MCF 10A (cell line): ENCODE measurements around the gene REXO1. TPM values are rescaled to one million over a fixed set of nuclear protein-coding genes. Genes with fewer than 3 reads are reported as not detected.

ENCODE experiments used
- BruUV-seq: library from RNA; stranded (reverse); fragments of 400-500 nt; replicated peaks from 2 replicates; lab custom pipeline; 2021; lab: Mats Ljungman, UMichigan
- CTCF ChIA-PET: fragments of 300-600 bp; sonication (Branson Sonifier 250); formaldehyde crosslinking; extraction: SDS; loops from one replicate; lab custom pipeline; 2021; ENCODE audit warnings: antibody characterized with exemption, inconsistent platforms; lab: Yijun Ruan, JAX
- POLR2A ChIA-PET: fragments of 300-600, 350-650 bp; sonication (Branson Sonifier 250); formaldehyde crosslinking; extraction: SDS; loops from one replicate; lab custom pipeline; 2020; ENCODE audit warnings: antibody characterized with exemption, inconsistent platforms; lab: Yijun Ruan, JAX
- DNase-seq: peaks from one replicate; pipeline ENCODE4 v3.0.0-alpha.2; 2018; ENCODE audit not compliant: unreplicated experiment
- H3K27ac Mint-ChIP-seq: one replicate; pipeline ENCODE4 v1.8.0; 2022; ENCODE audit warnings: mild to moderate bottlenecking, low read depth, mixed read lengths; ENCODE audit not compliant: unreplicated experiment
- H3K27me3 Mint-ChIP-seq: one replicate; pipeline ENCODE4 v1.8.0; 2022; ENCODE audit warnings: mixed read lengths; ENCODE audit not compliant: insufficient read depth, unreplicated experiment
- H3K36me3 Mint-ChIP-seq: one replicate; pipeline ENCODE4 v1.8.0; 2022; ENCODE audit warnings: mild to moderate bottlenecking, moderate library complexity, mixed read lengths; ENCODE audit not compliant: insufficient read depth, unreplicated experiment
- H3K4me1 Mint-ChIP-seq: one replicate; pipeline ENCODE4 v1.8.0; 2022; ENCODE audit warnings: mixed read lengths; ENCODE audit not compliant: insufficient read depth, unreplicated experiment
- H3K4me3 Mint-ChIP-seq: one replicate; pipeline ENCODE4 v1.8.0; 2022; ENCODE audit warnings: mild to moderate bottlenecking, moderate library complexity, mixed read lengths; ENCODE audit not compliant: unreplicated experiment
- H3K9me3 Mint-ChIP-seq: one replicate; pipeline ENCODE4 v1.8.0; 2022; ENCODE audit warnings: mixed read lengths; ENCODE audit not compliant: unreplicated experiment
- intact Hi-C: fragments of 100-400 bp; cut with micrococcal nuclease; formaldehyde crosslinking; loops from 2 replicates; pipeline ENCODE4 v1.14.1; 2022
- total RNA-seq: library from RNA; stranded (reverse); gene quantifications from 2 replicates; pipeline ENCODE4 v1.2.3, GENCODE V29; 2022
- TF ChIP-seq, protein P1 (sequence below): fragments of 200-600 bp; IDR thresholded peaks from one replicate; pipeline ENCODE4 v1.8.0; 2022; ENCODE audit warnings: antibody characterized with exemption, mild to moderate bottlenecking; ENCODE audit not compliant: unreplicated experiment

REXO1 gene
- total RNA-seq, 1 experiment from 2014 or later: 36.4 TPM

DNA sequence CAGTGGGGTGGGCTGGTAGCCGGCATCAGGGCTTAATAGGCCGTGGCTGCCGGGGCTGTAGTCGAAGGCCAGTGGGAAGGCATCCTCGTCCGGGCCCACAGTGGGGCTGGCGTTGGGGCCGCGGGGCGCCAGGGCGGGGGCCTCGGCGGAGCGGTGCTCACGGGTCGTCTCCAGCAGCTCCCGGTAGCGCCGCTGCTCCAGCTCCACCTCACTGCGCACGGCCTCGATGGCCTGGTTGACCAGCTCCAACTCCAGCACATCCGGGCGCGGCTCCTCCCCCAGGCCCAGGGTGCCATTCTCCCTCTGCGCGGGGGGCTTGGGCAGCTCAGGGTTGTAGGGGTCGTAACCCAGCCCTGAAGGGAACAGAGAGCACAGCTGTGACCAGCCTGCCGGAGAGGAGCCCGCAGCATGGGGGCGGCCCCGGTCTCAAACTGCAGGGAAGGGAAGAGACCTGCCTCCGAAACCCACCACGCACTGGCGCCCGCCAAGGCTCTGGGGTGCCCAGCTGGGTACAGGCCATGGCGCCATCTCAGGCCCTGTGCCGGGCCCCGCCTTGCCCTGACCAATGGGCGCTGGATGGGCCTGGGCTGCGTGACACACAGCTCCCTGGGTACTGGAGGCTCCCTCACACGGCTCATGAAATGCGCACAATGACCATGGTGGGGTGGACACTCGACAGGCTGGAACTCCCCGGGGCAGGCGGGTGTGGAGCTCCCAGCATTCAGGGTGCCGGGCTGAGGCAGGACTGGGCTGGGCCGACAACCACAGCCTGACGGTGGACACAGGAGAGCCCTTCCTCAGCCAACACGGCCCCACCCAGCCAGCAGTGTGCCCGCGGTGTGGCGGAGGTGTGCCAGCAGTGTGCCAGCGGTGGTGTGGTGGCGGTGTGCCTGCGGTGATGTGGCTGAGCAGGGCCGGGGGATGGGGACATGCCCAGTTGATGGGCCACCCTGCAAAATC lies 19.7 kb downstream of the REXO1 start:
- Mint-ChIP-seq H3K9me3 (no peaks in the 10 kb centered on the region), H3K27me3 (no peaks in the 10 kb centered on the region), H3K27ac (no peak overlapping the region), H3K4me3 (no peak overlapping the region), H3K36me3 (peaks cover 41% of the 10 kb centered on the region), H3K4me1 (peaks cover 4% of the 10 kb centered on the region)
- POLR2A ChIA-PET: interaction anchor here (0.5 kb wide), 1 partner anchor 31 kb away, joined by 3 read pairs; no protein-coding TSS in a partner anchor
- TF ChIP-seq, protein P1, sequence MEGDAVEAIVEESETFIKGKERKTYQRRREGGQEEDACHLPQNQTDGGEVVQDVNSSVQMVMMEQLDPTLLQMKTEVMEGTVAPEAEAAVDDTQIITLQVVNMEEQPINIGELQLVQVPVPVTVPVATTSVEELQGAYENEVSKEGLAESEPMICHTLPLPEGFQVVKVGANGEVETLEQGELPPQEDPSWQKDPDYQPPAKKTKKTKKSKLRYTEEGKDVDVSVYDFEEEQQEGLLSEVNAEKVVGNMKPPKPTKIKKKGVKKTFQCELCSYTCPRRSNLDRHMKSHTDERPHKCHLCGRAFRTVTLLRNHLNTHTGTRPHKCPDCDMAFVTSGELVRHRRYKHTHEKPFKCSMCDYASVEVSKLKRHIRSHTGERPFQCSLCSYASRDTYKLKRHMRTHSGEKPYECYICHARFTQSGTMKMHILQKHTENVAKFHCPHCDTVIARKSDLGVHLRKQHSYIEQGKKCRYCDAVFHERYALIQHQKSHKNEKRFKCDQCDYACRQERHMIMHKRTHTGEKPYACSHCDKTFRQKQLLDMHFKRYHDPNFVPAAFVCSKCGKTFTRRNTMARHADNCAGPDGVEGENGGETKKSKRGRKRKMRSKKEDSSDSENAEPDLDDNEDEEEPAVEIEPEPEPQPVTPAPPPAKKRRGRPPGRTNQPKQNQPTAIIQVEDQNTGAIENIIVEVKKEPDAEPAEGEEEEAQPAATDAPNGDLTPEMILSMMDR: no peak
- CTCF ChIA-PET: interaction anchor here (0.6 to 3.8 kb wide), 7 partner anchors 10 to 187 kb away, joined by 3 to 18 read pairs (median 4); no protein-coding TSS in a partner anchor
- BruUV-seq: no TSS peak
- DNase-seq: no peak
- intact Hi-C loops: no loop called here

DNA sequence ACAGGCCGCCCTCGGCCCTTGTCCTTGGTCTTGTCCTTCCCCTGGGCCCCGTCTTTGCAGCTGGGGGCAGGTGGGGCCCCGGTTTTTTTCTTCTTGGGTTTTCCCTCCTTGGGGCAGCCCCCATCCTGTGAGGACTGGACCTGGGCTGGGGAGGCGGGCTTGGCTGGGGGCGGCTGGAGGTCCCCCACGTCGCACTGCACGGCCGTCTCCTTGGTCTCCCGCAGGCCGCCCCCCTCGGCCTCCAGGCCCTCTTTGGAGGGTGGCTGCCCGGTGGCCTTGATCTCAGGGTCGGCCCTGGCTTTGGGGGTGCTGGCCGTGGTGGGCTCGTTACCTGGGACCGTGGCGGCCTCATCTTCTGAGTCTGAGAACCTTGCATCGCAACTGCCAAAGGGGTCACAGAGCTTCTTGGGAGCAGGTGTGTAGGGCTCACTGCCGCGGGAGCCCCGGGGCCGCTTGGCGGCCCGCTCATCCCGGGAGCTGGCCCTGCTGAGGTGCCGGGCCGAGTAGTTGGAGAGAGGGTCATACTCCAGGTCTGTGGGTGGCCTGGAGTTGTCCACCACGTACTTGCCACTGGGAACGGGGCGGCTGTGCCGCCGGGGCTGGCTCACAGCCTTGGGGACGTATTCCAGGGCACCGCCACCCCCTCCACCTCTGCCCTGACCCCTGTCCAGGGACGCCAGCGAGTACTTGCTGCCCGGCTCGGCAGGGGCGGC lies 20.6 kb downstream of the REXO1 start:
- TF ChIP-seq, protein P1: no peak
- Mint-ChIP-seq H3K4me3 (no peak overlapping the region), H3K4me1 (peaks cover 4% of the 10 kb centered on the region), H3K36me3 (peaks cover 42% of the 10 kb centered on the region), H3K27ac (no peak overlapping the region), H3K9me3 (no peaks in the 10 kb centered on the region), H3K27me3 (no peaks in the 10 kb centered on the region)
- CTCF ChIA-PET: interaction anchor here (0.7 to 3.8 kb wide), 8 partner anchors 10 to 155 kb away, joined by 3 to 57 read pairs (median 11); no protein-coding TSS in a partner anchor
- BruUV-seq: TSS peak; percentile 39
- DNase-seq: no peak
- intact Hi-C loops: no loop called here
- POLR2A ChIA-PET: interaction anchor here (0.5 to 0.6 kb wide), 2 partner anchors 30 to 161 kb away, joined by 3 read pairs; no protein-coding TSS in a partner anchor

GRCh38 chr19:1826557-1827521 lies 21.4 kb downstream of the REXO1 start:
- POLR2A ChIA-PET: interaction anchor here (0.6 to 1.2 kb wide), 5 partner anchors 13 to 236 kb away, joined by 3 read pairs; no protein-coding TSS in a partner anchor
- Mint-ChIP-seq H3K4me3 (no peak overlapping the region), H3K9me3 (no peaks in the 10 kb centered on the region), H3K4me1 (peaks cover 4% of the 10 kb centered on the region), H3K36me3 (peaks cover 38% of the 10 kb centered on the region), H3K27ac (no peak overlapping the region), H3K27me3 (no peaks in the 10 kb centered on the region)
- DNase-seq: no peak
- no TSS peak for BruUV-seq
- intact Hi-C loops: no loop called here
- CTCF ChIA-PET: interaction anchor here (0.6 to 3.8 kb wide), 25 partner anchors 10 to 183 kb away, joined by 3 to 57 read pairs (median 4); no protein-coding TSS in a partner anchor
- TF ChIP-seq, protein P1: no peak
